K562 (cell line): ENCODE data around the gene CELA3A. TPM values are rescaled to one million over a fixed set of nuclear protein-coding genes. Genes with fewer than 3 reads are reported as not detected.

Source experiments
- HBP1 ChIP-seq: fragments of 450-650 bp; formaldehyde crosslinking; IDR thresholded peaks from 2 replicates; pipeline ENCODE4 v1.4.0; 2022; ENCODE audit warnings: missing genetic modification characterization
- IRF1 ChIP-seq: sonication (generic); formaldehyde crosslinking; IDR thresholded peaks from 2 replicates; pipeline ENCODE4 v1.8.0; 2022; ENCODE audit warnings: missing genetic modification reagents, mild to moderate bottlenecking, borderline replicate concordance
- MAX ChIP-seq: sonication (generic); formaldehyde crosslinking; IDR thresholded peaks from 2 replicates; pipeline ENCODE4 v1.9.0; 2022; ENCODE audit warnings: mild to moderate bottlenecking, missing genetic modification reagents
- NR2F6 ChIP-seq: fragments of 450-650 bp; formaldehyde crosslinking; IDR thresholded peaks from 2 replicates; pipeline ENCODE4 v1.4.0; 2020; ENCODE audit warnings: mild to moderate bottlenecking
- PHTF2 ChIP-seq: fragments of 250-450 bp; sonication (Bioruptor Pico); IDR thresholded peaks from 2 replicates; pipeline ENCODE4 v1.5.0; 2021; ENCODE audit warnings: mild to moderate bottlenecking
- SNRNP70 ChIP-seq: fragments of 200-400 bp; formaldehyde crosslinking; optimal IDR thresholded peaks from 2 replicates; pipeline ENCODE3; 2017; ENCODE audit warnings: low read depth, low read length
- SREBF1 ChIP-seq: fragments of 150-350 bp; IDR thresholded peaks from 2 replicates; pipeline ENCODE4 v1.6.1; 2014; ENCODE audit warnings: antibody characterized with exemption, low read depth, low read length, borderline replicate concordance
- THAP12 ChIP-seq: fragments of 250-450 bp; sonication (Bioruptor Pico); IDR thresholded peaks from 2 replicates; pipeline ENCODE4 v1.9.0; 2021; ENCODE audit warnings: mild to moderate bottlenecking, inconsistent platforms
- TRIM24 ChIP-seq, 2 experiments: fragments of 450-650 bp; IDR thresholded peaks; 2 replicates each; pipeline ENCODE4 v1.6.1; 2016
- TRIM28 ChIP-seq: fragments of 450-650 bp; IDR thresholded peaks from 2 replicates; pipeline ENCODE4 v1.6.1; 2017
- ZNF316 ChIP-seq: fragments of 450-650 bp; IDR thresholded peaks from 2 replicates; pipeline ENCODE4 v1.6.1; 2016
- ZNF584 ChIP-seq: fragments of 200-800 bp; sonication (Bioruptor generic); IDR thresholded peaks from 2 replicates; pipeline ENCODE4 v1.6.1; 2016; ENCODE audit warnings: low read depth, mild to moderate bottlenecking, missing genetic modification characterization, missing compliant biosample characterization
- ZNF79 ChIP-seq: fragments of 250-450 bp; sonication (Bioruptor Pico); IDR thresholded peaks from 2 replicates; pipeline ENCODE4 v1.4.0; 2020; ENCODE audit warnings: low read depth, mild to moderate bottlenecking, moderate library complexity
- polyA plus RNA-seq, 8 experiments: library from polyadenylated mRNA; depleted of rRNA in 4 of 8; stranded (reverse) in 5 of 8; unstranded in 3 of 8; fragments of >200 nt; fragmentation: Nextera tagmentation in 2 of 8; fragmentation: Illumina TruSeq in 1 of 8; extraction: Ambion mirVana in 2 of 8; extraction: Trizol in 1 of 8; gene quantifications; 2 replicates each; pipeline versions ENCODE4 v1.2.1 to v1.2.3, GENCODE V29; 2011 to 2014; ENCODE audit warnings: inconsistent platforms in 1 of 8, missing spikeins in 1 of 8
- total RNA-seq, 7 experiments: library from RNA; depleted of rRNA in 6 of 7; stranded (reverse); fragments of >200 nt in 6 of 7; fragmentation: Illumina TruSeq in 2 of 7; extraction: Trizol in 2 of 7; gene quantifications; 2 replicates each; pipeline versions ENCODE4 v1.2.1 to v1.2.3, GENCODE V29; 2011 to 2021; ENCODE audit warnings: low replicate concordance in 1 of 7

Gene CELA3A
- total and polyA plus RNA-seq, 9 of the 15 experiments (the other 6 are each of a cell fraction or from before 2014, with no cell fraction given): 5.4 TPM; not detected in 8

GRCh38 chr1:22056043-22056442 is 54.6 kb downstream of the CELA3A start (continued):
- no peak for TF ChIP-seq HBP1 (CRISPR knock-in tag)
- no peak for TF ChIP-seq NR2F6
- no peak for TF ChIP-seq MAX
- TF ChIP-seq TRIM28: peak; percentile 82
- TF ChIP-seq PHTF2: no peak
- 0 out of 4 replicates have a peak, but pooled peaks of 1 of the 2 experiments have one; percentile 45 for TF ChIP-seq TRIM24 (IDR thresholded peaks at IDR 0.05)
- TF ChIP-seq SREBF1: no peak
- peak; percentile 85 for TF ChIP-seq ZNF316
- no peak for TF ChIP-seq SNRNP70
- no peak for TF ChIP-seq ZNF584
- TF ChIP-seq IRF1 (CRISPR knock-in tag): no peak
- TF ChIP-seq THAP12 (CRISPR knock-in tag): 0 out of 2 replicates have a peak, but pooled peaks have one; percentile 18
- no peak for TF ChIP-seq ZNF79
